ENCODE measurements around the gene SLC30A7.
"Not testable (repeated sequence)": the region's sequence is repeated elsewhere in the genome, so short reads cannot be mapped to it uniquely, and the experiment has no call there.

The SLC30A7 gene

GRCh38 chr1:100933555-100933954 is 37.7 kb downstream of the SLC30A7 start:
- H3K9ac ChIP-seq (ENCODE audit: low read depth in 1 of 2, low read length in 2 of 2); H3K4me1 ChIP-seq (ENCODE audit: control insufficient read depth in 2 of 2, insufficient read depth in 2 of 2, low read length in 2 of 2); H3K36me3 ChIP-seq (ENCODE audit: control insufficient read depth in 2 of 2, insufficient read depth in 2 of 2, low read length in 2 of 2); H3K27ac ChIP-seq (ENCODE audit: low read depth in 2 of 2, low read length in 2 of 2); H3K4me3 ChIP-seq (ENCODE audit: low read length in 2 of 2); H3K27me3 ChIP-seq (ENCODE audit: control insufficient read depth in 2 of 2, insufficient read depth in 2 of 2, low read length in 2 of 2); H3K9me3 ChIP-seq (ENCODE audit: control insufficient read depth in 2 of 2, low read length in 2 of 2): not testable (repeated sequence)

GRCh38 chr1:100936194-100936967 is 40.5 kb downstream of the SLC30A7 start:
- no peaks in the 10 kb centered on the region for H3K27me3 ChIP-seq (ENCODE audit: control insufficient read depth in 2 of 2, insufficient read depth in 2 of 2, low read length in 2 of 2)
- H3K4me1 ChIP-seq (ENCODE audit: control insufficient read depth in 2 of 2, insufficient read depth in 2 of 2, low read length in 2 of 2): no peaks in the 10 kb centered on the region
- peaks cover 10 to 17% of the 10 kb centered on the region in 2 donors for H3K36me3 ChIP-seq (ENCODE audit: control insufficient read depth in 2 of 2, insufficient read depth in 2 of 2, low read length in 2 of 2)
- H3K9ac ChIP-seq (ENCODE audit: low read depth in 1 of 2, low read length in 2 of 2): no peak overlapping the region
- H3K4me3 ChIP-seq (ENCODE audit: low read length in 2 of 2): no peak overlapping the region
- H3K27ac ChIP-seq (ENCODE audit: low read depth in 2 of 2, low read length in 2 of 2): no peak overlapping the region
- no peaks in the 10 kb centered on the region for H3K9me3 ChIP-seq (ENCODE audit: control insufficient read depth in 2 of 2, low read length in 2 of 2)

GRCh38 chr1:100941098-100941527 is 45.2 kb downstream of the SLC30A7 start:
- no peaks in the 10 kb centered on the region for H3K9me3 ChIP-seq (ENCODE audit: control insufficient read depth in 2 of 2, low read length in 2 of 2)
- H3K4me3 ChIP-seq (ENCODE audit: low read length in 2 of 2): no peak overlapping the region
- H3K27me3 ChIP-seq (ENCODE audit: control insufficient read depth in 2 of 2, insufficient read depth in 2 of 2, low read length in 2 of 2): no peaks in the 10 kb centered on the region
- no peak overlapping the region for H3K9ac ChIP-seq (ENCODE audit: low read depth in 1 of 2, low read length in 2 of 2)
- peaks cover 10 to 18% of the 10 kb centered on the region in 2 donors for H3K36me3 ChIP-seq (ENCODE audit: control insufficient read depth in 2 of 2, insufficient read depth in 2 of 2, low read length in 2 of 2)
- H3K27ac ChIP-seq (ENCODE audit: low read depth in 2 of 2, low read length in 2 of 2): no peak overlapping the region
- H3K4me1 ChIP-seq (ENCODE audit: control insufficient read depth in 2 of 2, insufficient read depth in 2 of 2, low read length in 2 of 2): no peaks in the 10 kb centered on the region

- Histone ChIP-seq H3K4me3 (ENCODE audit: low read length in 2 of 2) (no peak overlapping the region), H3K27me3 (ENCODE audit: control insufficient read depth in 2 of 2, insufficient read depth in 2 of 2, low read length in 2 of 2) (no peaks in the 10 kb centered on the region), H3K36me3 (ENCODE audit: control insufficient read depth in 2 of 2, insufficient read depth in 2 of 2, low read length in 2 of 2) (peaks cover 10 to 16% of the 10 kb centered on the region in 2 donors), H3K27ac (ENCODE audit: low read depth in 2 of 2, low read length in 2 of 2) (no peak overlapping the region), H3K4me1 (ENCODE audit: control insufficient read depth in 2 of 2, insufficient read depth in 2 of 2, low read length in 2 of 2) (no peaks in the 10 kb centered on the region), H3K9me3 (ENCODE audit: control insufficient read depth in 2 of 2, low read length in 2 of 2) (no peaks in the 10 kb centered on the region), H3K9ac (ENCODE audit: low read depth in 1 of 2, low read length in 2 of 2) (no peak overlapping the region)
Observed at GRCh38 chr1:100941580-100942216, 45.8 kb downstream of the SLC30A7 start.

GRCh38 chr1:100942304-100943046 is 46.6 kb downstream of the SLC30A7 start:
- no peak overlapping the region for H3K4me3 ChIP-seq (ENCODE audit: low read length in 2 of 2)
- no peaks in the 10 kb centered on the region for H3K4me1 ChIP-seq (ENCODE audit: control insufficient read depth in 2 of 2, insufficient read depth in 2 of 2, low read length in 2 of 2)
- H3K27me3 ChIP-seq (ENCODE audit: control insufficient read depth in 2 of 2, insufficient read depth in 2 of 2, low read length in 2 of 2): no peaks in the 10 kb centered on the region
- H3K36me3 ChIP-seq (ENCODE audit: control insufficient read depth in 2 of 2, insufficient read depth in 2 of 2, low read length in 2 of 2): peaks cover 10 to 16% of the 10 kb centered on the region in 2 donors
- no peak overlapping the region for H3K9ac ChIP-seq (ENCODE audit: low read depth in 1 of 2, low read length in 2 of 2)
- no peaks in the 10 kb centered on the region for H3K9me3 ChIP-seq (ENCODE audit: control insufficient read depth in 2 of 2, low read length in 2 of 2)
- no peak overlapping the region for H3K27ac ChIP-seq (ENCODE audit: low read depth in 2 of 2, low read length in 2 of 2)

- H3K9me3 ChIP-seq (ENCODE audit: control insufficient read depth in 2 of 2, low read length in 2 of 2): no peaks in the 10 kb centered on the region
- H3K4me1 ChIP-seq (ENCODE audit: control insufficient read depth in 2 of 2, insufficient read depth in 2 of 2, low read length in 2 of 2): no peaks in the 10 kb centered on the region
Observed at GRCh38 chr1:100943533-100943932, 47.6 kb downstream of the SLC30A7 start.

GRCh38 chr1:100946064-100946463 is 50.2 kb downstream of the SLC30A7 start:
- H3K9ac ChIP-seq (ENCODE audit: low read depth in 1 of 2, low read length in 2 of 2); H3K27me3 ChIP-seq (ENCODE audit: control insufficient read depth in 2 of 2, insufficient read depth in 2 of 2, low read length in 2 of 2); H3K4me1 ChIP-seq (ENCODE audit: control insufficient read depth in 2 of 2, insufficient read depth in 2 of 2, low read length in 2 of 2); H3K9me3 ChIP-seq (ENCODE audit: control insufficient read depth in 2 of 2, low read length in 2 of 2); H3K27ac ChIP-seq (ENCODE audit: low read depth in 2 of 2, low read length in 2 of 2); H3K36me3 ChIP-seq (ENCODE audit: control insufficient read depth in 2 of 2, insufficient read depth in 2 of 2, low read length in 2 of 2); H3K4me3 ChIP-seq (ENCODE audit: low read length in 2 of 2): not testable (repeated sequence)

More at GRCh38 chr1:100943533-100943932, 47.6 kb downstream of the SLC30A7 start:
- Histone ChIP-seq H3K9ac (ENCODE audit: low read depth in 1 of 2, low read length in 2 of 2) (no peak overlapping the region), H3K27me3 (ENCODE audit: control insufficient read depth in 2 of 2, insufficient read depth in 2 of 2, low read length in 2 of 2) (no peaks in the 10 kb centered on the region), H3K4me3 (ENCODE audit: low read length in 2 of 2) (no peak overlapping the region), H3K27ac (ENCODE audit: low read depth in 2 of 2, low read length in 2 of 2) (no peak overlapping the region), H3K36me3 (ENCODE audit: control insufficient read depth in 2 of 2, insufficient read depth in 2 of 2, low read length in 2 of 2) (peaks cover 6 to 13% of the 10 kb centered on the region in 2 donors)

- not testable (repeated sequence) for H3K27ac ChIP-seq (ENCODE audit: low read depth in 2 of 2, low read length in 2 of 2); H3K4me1 ChIP-seq (ENCODE audit: control insufficient read depth in 2 of 2, insufficient read depth in 2 of 2, low read length in 2 of 2); H3K36me3 ChIP-seq (ENCODE audit: control insufficient read depth in 2 of 2, insufficient read depth in 2 of 2, low read length in 2 of 2); H3K9ac ChIP-seq (ENCODE audit: low read depth in 1 of 2, low read length in 2 of 2); H3K9me3 ChIP-seq (ENCODE audit: control insufficient read depth in 2 of 2, low read length in 2 of 2); H3K4me3 ChIP-seq (ENCODE audit: low read length in 2 of 2); H3K27me3 ChIP-seq (ENCODE audit: control insufficient read depth in 2 of 2, insufficient read depth in 2 of 2, low read length in 2 of 2)
Observed at GRCh38 chr1:100947816-100948215, 51.9 kb downstream of the SLC30A7 start.

GRCh38 chr1:100948721-100949405 is 53.0 kb downstream of the SLC30A7 start:
- not testable (repeated sequence) for H3K27me3 ChIP-seq (ENCODE audit: control insufficient read depth in 2 of 2, insufficient read depth in 2 of 2, low read length in 2 of 2); H3K4me1 ChIP-seq (ENCODE audit: control insufficient read depth in 2 of 2, insufficient read depth in 2 of 2, low read length in 2 of 2); H3K27ac ChIP-seq (ENCODE audit: low read depth in 2 of 2, low read length in 2 of 2); H3K36me3 ChIP-seq (ENCODE audit: control insufficient read depth in 2 of 2, insufficient read depth in 2 of 2, low read length in 2 of 2); H3K9ac ChIP-seq (ENCODE audit: low read depth in 1 of 2, low read length in 2 of 2); H3K9me3 ChIP-seq (ENCODE audit: control insufficient read depth in 2 of 2, low read length in 2 of 2); H3K4me3 ChIP-seq (ENCODE audit: low read length in 2 of 2)

All from mucosa of rectum (tissue), 2 donors.